Neural cell (in vitro differentiated cells): ENCODE measurements around the gene CEMIP. TPM values are rescaled to one million over a fixed set of nuclear protein-coding genes. Genes with fewer than 3 reads are reported as not detected.

ENCODE experiments used
- H2AFZ ChIP-seq: fragments of 200-600, 300-800 bp; sonication (generic), shearing (Covaris generic); 2 replicates; pipeline ENCODE4 v1.6.0; 2014; ENCODE audit warnings: low read depth, mild to moderate bottlenecking, antibody characterized with exemption, low read length, moderate library complexity
- H3F3A ChIP-seq: fragments of 200-600 bp; shearing (Covaris generic); 2 replicates; pipeline ENCODE4 v1.6.1; 2016; ENCODE audit warnings: mild to moderate bottlenecking, moderate library complexity, mixed read lengths, antibody characterized with exemption, low read length; ENCODE audit not compliant: insufficient read depth, poor library complexity, severe bottlenecking
- H3K27ac ChIP-seq: fragments of 200-600, 300-800 bp; sonication (generic), shearing (Covaris generic); 2 replicates; pipeline ENCODE4 v1.5.1; 2014; ENCODE audit warnings: mild to moderate bottlenecking, low read length, moderate library complexity
- H3K27me3 ChIP-seq: fragments of 300-800, 200-600 bp; sonication (generic), shearing (Covaris generic); 2 replicates; pipeline ENCODE4 v1.6.0; 2014; ENCODE audit warnings: mild to moderate bottlenecking, low read depth, low read length, moderate library complexity; ENCODE audit not compliant: insufficient read depth
- H3K36me3 ChIP-seq: fragments of 300-800, 200-600 bp; sonication (generic), shearing (Covaris generic); 2 replicates; pipeline ENCODE4 v1.5.1; 2014; ENCODE audit warnings: mild to moderate bottlenecking, antibody characterized with exemption, low read length, moderate library complexity; ENCODE audit not compliant: insufficient read depth
- H3K4me2 ChIP-seq: fragments of 300-800, 200-600 bp; sonication (generic), shearing (Covaris generic); 2 replicates; pipeline ENCODE4 v1.6.0; 2014; ENCODE audit warnings: mild to moderate bottlenecking, low read length
- H3K4me3 ChIP-seq: fragments of 300-800, 200-600 bp; sonication (generic), shearing (Covaris generic); 2 replicates; pipeline ENCODE4 v1.5.1; 2014; ENCODE audit warnings: mild to moderate bottlenecking, low read length, moderate library complexity
- H3K79me2 ChIP-seq: fragments of 200-600 bp; shearing (Covaris generic); replicated peaks from 2 replicates; pipeline ENCODE4 v1.6.0; 2014; ENCODE audit warnings: mild to moderate bottlenecking, low read length, moderate library complexity; ENCODE audit not compliant: insufficient read depth
- H3K9ac ChIP-seq: fragments of 300-800, 200-600 bp; sonication (generic), shearing (Covaris generic); 2 replicates; pipeline ENCODE4 v1.6.1; 2016; ENCODE audit warnings: mild to moderate bottlenecking, low read length, mixed read lengths
- H3K9me2 ChIP-seq: fragments of 200-600 bp; shearing (Covaris generic); 2 replicates; pipeline ENCODE4 v1.6.1; 2016; ENCODE audit warnings: mild to moderate bottlenecking, low read length, mixed read lengths; ENCODE audit not compliant: insufficient read depth
- H3K9me3 ChIP-seq: fragments of 200-600, 300-800 bp; sonication (generic), shearing (Covaris generic); 2 replicates; pipeline ENCODE4 v1.6.1; 2016; ENCODE audit warnings: mild to moderate bottlenecking, mixed run types, low read length, moderate library complexity, mixed read lengths
- H4K20me1 ChIP-seq: fragments of 200-600 bp; shearing (Covaris generic); 2 replicates; pipeline ENCODE4 v1.6.1; 2016; ENCODE audit warnings: mild to moderate bottlenecking, mixed run types; ENCODE audit not compliant: insufficient read depth
- EP300 ChIP-seq: fragments of 450-650 bp; conservative IDR thresholded peaks from 2 replicates; pipeline ENCODE4 v1.6.1; 2014; ENCODE audit warnings: antibody characterized with exemption, mild to moderate bottlenecking, moderate library complexity; ENCODE audit not compliant: poor library complexity, severe bottlenecking
- EZH2 ChIP-seq: fragments of 200-600, 300-800 bp; shearing (Covaris generic), sonication (generic); IDR thresholded peaks from 2 replicates; pipeline ENCODE4 v1.6.1; 2014; ENCODE audit warnings: antibody characterized with exemption, low read length, borderline replicate concordance, mild to moderate bottlenecking; ENCODE audit not compliant: insufficient read depth, poor library complexity, severe bottlenecking
- MXI1 ChIP-seq: fragments of 450-650 bp; conservative IDR thresholded peaks from 2 replicates; pipeline ENCODE4 v1.6.1; 2014; ENCODE audit warnings: antibody characterized with exemption, mild to moderate bottlenecking; ENCODE audit not compliant: poor library complexity, severe bottlenecking
- POLR2AphosphoS5 ChIP-seq: IDR thresholded peaks from 2 replicates; pipeline ENCODE4 v1.6.1; 2012
- RAD21 ChIP-seq: fragments of 450-650 bp; conservative IDR thresholded peaks from 2 replicates; pipeline ENCODE4 v1.6.1; 2014; ENCODE audit warnings: antibody characterized with exemption, mild to moderate bottlenecking, moderate library complexity
- SMC3 ChIP-seq: fragments of 450-650 bp; conservative IDR thresholded peaks from 2 replicates; pipeline ENCODE4 v1.6.1; 2014; ENCODE audit warnings: antibody characterized with exemption, mild to moderate bottlenecking, moderate library complexity; ENCODE audit not compliant: poor library complexity
- TAF1 ChIP-seq: IDR thresholded peaks from 2 replicates; pipeline ENCODE4 v1.6.1; 2012; ENCODE audit warnings: low read depth
- polyA plus RNA-seq: library from polyadenylated mRNA; depleted of rRNA; stranded (reverse); fragments of >200 nt; gene quantifications from 2 replicates; pipeline ENCODE4 v1.2.3, GENCODE V29; 2014
- TF ChIP-seq, protein P1 (sequence below): IDR thresholded peaks from 2 replicates; pipeline ENCODE4 v1.6.1; 2012; ENCODE audit warnings: borderline replicate concordance
- TF ChIP-seq, protein P2 (sequence below): fragments of 450-650 bp; IDR thresholded peaks from 2 replicates; pipeline ENCODE4 v1.5.1; 2014; ENCODE audit warnings: antibody characterized with exemption, mild to moderate bottlenecking, moderate library complexity; ENCODE audit not compliant: poor library complexity, severe bottlenecking

The CEMIP gene
- polyA plus RNA-seq, 1 donor from 2014 or later = 0.04 TPM

- no peaks in the 10 kb centered on the region for H3K79me2 ChIP-seq
- no peaks in the 10 kb centered on the region for H4K20me1 ChIP-seq
- TF ChIP-seq SMC3 (no peak), TAF1 (no peak), EP300 (no peak), MXI1 (no peak), EZH2 (no peak), POLR2AphosphoS5 (no peak), RAD21 (no peak)
- TF ChIP-seq, protein P1, sequence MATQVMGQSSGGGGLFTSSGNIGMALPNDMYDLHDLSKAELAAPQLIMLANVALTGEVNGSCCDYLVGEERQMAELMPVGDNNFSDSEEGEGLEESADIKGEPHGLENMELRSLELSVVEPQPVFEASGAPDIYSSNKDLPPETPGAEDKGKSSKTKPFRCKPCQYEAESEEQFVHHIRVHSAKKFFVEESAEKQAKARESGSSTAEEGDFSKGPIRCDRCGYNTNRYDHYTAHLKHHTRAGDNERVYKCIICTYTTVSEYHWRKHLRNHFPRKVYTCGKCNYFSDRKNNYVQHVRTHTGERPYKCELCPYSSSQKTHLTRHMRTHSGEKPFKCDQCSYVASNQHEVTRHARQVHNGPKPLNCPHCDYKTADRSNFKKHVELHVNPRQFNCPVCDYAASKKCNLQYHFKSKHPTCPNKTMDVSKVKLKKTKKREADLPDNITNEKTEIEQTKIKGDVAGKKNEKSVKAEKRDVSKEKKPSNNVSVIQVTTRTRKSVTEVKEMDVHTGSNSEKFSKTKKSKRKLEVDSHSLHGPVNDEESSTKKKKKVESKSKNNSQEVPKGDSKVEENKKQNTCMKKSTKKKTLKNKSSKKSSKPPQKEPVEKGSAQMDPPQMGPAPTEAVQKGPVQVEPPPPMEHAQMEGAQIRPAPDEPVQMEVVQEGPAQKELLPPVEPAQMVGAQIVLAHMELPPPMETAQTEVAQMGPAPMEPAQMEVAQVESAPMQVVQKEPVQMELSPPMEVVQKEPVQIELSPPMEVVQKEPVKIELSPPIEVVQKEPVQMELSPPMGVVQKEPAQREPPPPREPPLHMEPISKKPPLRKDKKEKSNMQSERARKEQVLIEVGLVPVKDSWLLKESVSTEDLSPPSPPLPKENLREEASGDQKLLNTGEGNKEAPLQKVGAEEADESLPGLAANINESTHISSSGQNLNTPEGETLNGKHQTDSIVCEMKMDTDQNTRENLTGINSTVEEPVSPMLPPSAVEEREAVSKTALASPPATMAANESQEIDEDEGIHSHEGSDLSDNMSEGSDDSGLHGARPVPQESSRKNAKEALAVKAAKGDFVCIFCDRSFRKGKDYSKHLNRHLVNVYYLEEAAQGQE = no peak
- TF ChIP-seq, protein P2, sequence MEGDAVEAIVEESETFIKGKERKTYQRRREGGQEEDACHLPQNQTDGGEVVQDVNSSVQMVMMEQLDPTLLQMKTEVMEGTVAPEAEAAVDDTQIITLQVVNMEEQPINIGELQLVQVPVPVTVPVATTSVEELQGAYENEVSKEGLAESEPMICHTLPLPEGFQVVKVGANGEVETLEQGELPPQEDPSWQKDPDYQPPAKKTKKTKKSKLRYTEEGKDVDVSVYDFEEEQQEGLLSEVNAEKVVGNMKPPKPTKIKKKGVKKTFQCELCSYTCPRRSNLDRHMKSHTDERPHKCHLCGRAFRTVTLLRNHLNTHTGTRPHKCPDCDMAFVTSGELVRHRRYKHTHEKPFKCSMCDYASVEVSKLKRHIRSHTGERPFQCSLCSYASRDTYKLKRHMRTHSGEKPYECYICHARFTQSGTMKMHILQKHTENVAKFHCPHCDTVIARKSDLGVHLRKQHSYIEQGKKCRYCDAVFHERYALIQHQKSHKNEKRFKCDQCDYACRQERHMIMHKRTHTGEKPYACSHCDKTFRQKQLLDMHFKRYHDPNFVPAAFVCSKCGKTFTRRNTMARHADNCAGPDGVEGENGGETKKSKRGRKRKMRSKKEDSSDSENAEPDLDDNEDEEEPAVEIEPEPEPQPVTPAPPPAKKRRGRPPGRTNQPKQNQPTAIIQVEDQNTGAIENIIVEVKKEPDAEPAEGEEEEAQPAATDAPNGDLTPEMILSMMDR = no peak
- no peak overlapping the region for H3K4me3 ChIP-seq
- no peak overlapping the region for H3K27ac ChIP-seq
- no peaks in the 10 kb centered on the region for H3K36me3 ChIP-seq
- H3K9me2 ChIP-seq = no peaks in the 10 kb centered on the region
- no peak overlapping the region for H3K4me2 ChIP-seq
- no peaks in the 10 kb centered on the region for H3K27me3 ChIP-seq
- H3K9ac ChIP-seq = no peak overlapping the region
- H3F3A ChIP-seq = no peaks in the 10 kb centered on the region
- H3K9me3 ChIP-seq = no peaks in the 10 kb centered on the region
- no peak overlapping the region for H2AFZ ChIP-seq
Observed at GRCh38 chr15:80957556-80957955, 178.4 kb downstream of the CEMIP start.

DNA sequence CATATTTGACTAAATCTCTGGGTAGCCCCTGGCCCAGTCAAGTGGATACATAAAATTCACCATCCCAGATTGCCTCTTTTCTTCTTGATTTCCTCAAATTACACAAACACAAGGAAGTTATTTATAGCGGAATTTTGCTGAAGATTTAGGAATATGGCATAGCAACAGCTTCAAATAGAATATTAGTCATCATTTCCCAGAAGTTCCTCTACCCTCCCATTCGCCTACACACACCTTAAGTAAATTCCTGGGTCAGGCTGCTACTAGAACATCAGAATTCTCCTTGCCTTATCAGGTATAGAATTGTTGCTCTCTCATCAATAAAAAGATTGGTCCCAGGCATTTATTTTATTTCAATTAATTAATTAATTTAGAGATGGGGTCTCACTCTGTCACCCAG is 178.8 kb downstream of the CEMIP start:
- Histone ChIP-seq H3K27ac (no peak overlapping the region), H4K20me1 (no peaks in the 10 kb centered on the region), H3K4me2 (no peak overlapping the region)

More for the DNA sequence above, 178.8 kb downstream of the CEMIP start:
- H3K4me3 ChIP-seq = no peak overlapping the region
- no peaks in the 10 kb centered on the region for H3K9me3 ChIP-seq
- no peaks in the 10 kb centered on the region for H3F3A ChIP-seq
- no peaks in the 10 kb centered on the region for H3K79me2 ChIP-seq
- no peaks in the 10 kb centered on the region for H3K36me3 ChIP-seq
- TF ChIP-seq RAD21 (no peak), POLR2AphosphoS5 (no peak)
- no peak overlapping the region for H2AFZ ChIP-seq
- no peaks in the 10 kb centered on the region for H3K9me2 ChIP-seq
- no peak overlapping the region for H3K9ac ChIP-seq
- H3K27me3 ChIP-seq = no peaks in the 10 kb centered on the region
